HG03521 (cell line): ENCODE data around the gene MICAL3.
A peak's percentile ranks its signal among the peaks of the same experiment; 100 is the strongest.
"Not testable (repeated sequence)": the region's sequence is repeated elsewhere in the genome, so short reads cannot be mapped to it uniquely, and the experiment has no call there.

Experiments
- ATAC-seq: cut with Tn5 transposase; IDR thresholded peaks from one replicate; pipeline ENCODE4 v1.9.1; 2021; ENCODE audit warnings: mild to moderate bottlenecking, moderate library complexity; ENCODE audit not compliant: unreplicated experiment

MICAL3 gene

GRCh38 chr22:18024276-18024939, at the start of gene MICAL3:
Gene MICAL3, minus strand, starts transcription at chr22:18024561. Its CDS starts 117,749 bp downstream, at chr22:17906812.
- ATAC-seq = peak; percentile 45

- not testable (repeated sequence) for ATAC-seq
Measured at GRCh38 chr22:18073927-18074326, 49.6 kb upstream of the MICAL3 start.

- ATAC-seq = no peak
Measured at GRCh38 chr22:18073467-18073866, 49.1 kb upstream of the MICAL3 start.

GRCh38 chr22:18071968-18072310, 47.6 kb upstream of the MICAL3 start:
- no peak for ATAC-seq

GRCh38 chr22:18071307-18071967, 47.1 kb upstream of the MICAL3 start:
- ATAC-seq = not testable (repeated sequence)

- ATAC-seq = no peak
Measured at GRCh38 chr22:18070556-18071306, 46.4 kb upstream of the MICAL3 start.

GRCh38 chr22:18070041-18070440, 45.7 kb upstream of the MICAL3 start:
- no peak for ATAC-seq

- ATAC-seq = no peak
Measured at GRCh38 chr22:18069041-18069440, 44.7 kb upstream of the MICAL3 start.

- ATAC-seq = no peak
Measured at GRCh38 chr22:18068381-18068988, 44.1 kb upstream of the MICAL3 start.

GRCh38 chr22:18067548-18068341, 43.4 kb upstream of the MICAL3 start:
- ATAC-seq = no peak

- ATAC-seq = no peak
Measured at GRCh38 chr22:18067121-18067520, 42.8 kb upstream of the MICAL3 start.

GRCh38 chr22:18066181-18066859, 42.0 kb upstream of the MICAL3 start:
- ATAC-seq = no peak

GRCh38 chr22:18065256-18065655, 40.9 kb upstream of the MICAL3 start:
- no peak for ATAC-seq

- no peak for ATAC-seq
Measured at GRCh38 chr22:18064636-18065035, 40.3 kb upstream of the MICAL3 start.

GRCh38 chr22:18063715-18064114, 39.4 kb upstream of the MICAL3 start:
- not testable (repeated sequence) for ATAC-seq

GRCh38 chr22:18063306-18063705, 38.9 kb upstream of the MICAL3 start:
- no peak for ATAC-seq

GRCh38 chr22:18062421-18062820, 38.1 kb upstream of the MICAL3 start:
- no peak for ATAC-seq

- no peak for ATAC-seq
Measured at GRCh38 chr22:18060646-18061620, 36.6 kb upstream of the MICAL3 start.

GRCh38 chr22:18059991-18060390, 35.6 kb upstream of the MICAL3 start:
- no peak for ATAC-seq
